Omental fat pad (tissue), 4 donors: ENCODE measurements around the gene PPP1R18. TPM values are rescaled to one million over a fixed set of nuclear protein-coding genes. Genes with fewer than 3 reads are reported as not detected.

ENCODE experiments used
- ATAC-seq: fragments of 150-250 bp; one replicate; pipeline ENCODE4 v1.9.1; 2016; ENCODE audit warnings: mild to moderate bottlenecking, moderate library complexity; ENCODE audit not compliant: low FRiP score
- DNase-seq: peaks from one replicate; pipeline ENCODE4 v3.0.0-alpha.2; 2019; ENCODE audit warnings: low spot score
- total RNA-seq, 4 donors: library from RNA; depleted of rRNA; stranded (reverse); fragments of >200 nt; gene quantifications; one replicate each; pipeline ENCODE4 v1.1.0, GENCODE V29; 2016
- TF ChIP-seq, protein P1 (sequence below), 3 donors: fragments of 450-650 bp; IDR thresholded peaks; one replicate each; pipeline ENCODE4 v1.5.1; 2016 to 2017; ENCODE audit warnings: antibody characterized with exemption in 3 of 3, mild to moderate bottlenecking in 3 of 3, moderate library complexity in 2 of 3

PPP1R18 gene
- total RNA-seq, 4 donors from 2014 or later, result 25.5 to 55.7 (median 43.4) TPM

DNA sequence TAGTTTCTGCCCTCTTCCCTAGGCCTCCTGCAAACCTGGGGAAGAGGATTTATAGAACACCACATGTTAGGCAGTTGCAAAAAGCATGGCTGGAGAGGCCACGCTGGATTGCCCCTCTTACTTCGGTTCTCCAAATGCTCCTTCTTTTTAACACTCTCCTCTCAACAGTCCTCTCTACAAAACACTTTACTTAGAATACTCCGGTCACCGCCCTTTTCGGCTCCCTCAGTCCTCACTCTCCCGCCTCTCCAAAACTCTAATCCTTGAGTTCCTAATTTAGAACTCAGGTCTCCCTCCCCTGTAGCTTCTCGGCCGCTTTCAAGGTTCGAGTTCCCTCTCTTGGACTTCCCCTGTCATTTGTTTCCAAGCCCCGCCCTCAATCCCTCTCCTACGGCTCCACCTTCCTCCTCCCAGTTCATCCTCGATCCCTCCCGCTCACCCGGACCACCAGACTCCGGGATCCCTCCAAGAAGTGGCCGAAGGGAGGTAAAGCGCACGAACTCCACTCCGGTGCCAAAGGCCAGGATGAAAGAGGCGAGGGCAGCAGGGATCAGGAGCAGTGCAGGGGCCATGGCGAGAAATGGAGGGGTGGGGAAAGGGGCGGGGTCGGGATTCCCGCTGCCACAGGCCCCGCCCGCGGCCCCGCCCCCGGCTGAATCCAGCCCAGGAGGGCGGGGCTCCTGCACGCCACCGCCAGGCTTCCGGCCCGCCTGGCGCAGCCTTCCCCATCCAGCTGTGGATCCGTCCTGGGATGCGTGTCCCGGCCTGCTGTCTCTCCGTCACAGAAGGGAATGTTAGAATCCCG lies 4.2 kb upstream of the PPP1R18 start, which contains the start of gene NRM:
Gene NRM, minus strand, starts transcription at position 582 of the 805 bp plus-strand sequence. Its CDS starts 10 bp downstream, at position 572.
- TF ChIP-seq, protein P1, sequence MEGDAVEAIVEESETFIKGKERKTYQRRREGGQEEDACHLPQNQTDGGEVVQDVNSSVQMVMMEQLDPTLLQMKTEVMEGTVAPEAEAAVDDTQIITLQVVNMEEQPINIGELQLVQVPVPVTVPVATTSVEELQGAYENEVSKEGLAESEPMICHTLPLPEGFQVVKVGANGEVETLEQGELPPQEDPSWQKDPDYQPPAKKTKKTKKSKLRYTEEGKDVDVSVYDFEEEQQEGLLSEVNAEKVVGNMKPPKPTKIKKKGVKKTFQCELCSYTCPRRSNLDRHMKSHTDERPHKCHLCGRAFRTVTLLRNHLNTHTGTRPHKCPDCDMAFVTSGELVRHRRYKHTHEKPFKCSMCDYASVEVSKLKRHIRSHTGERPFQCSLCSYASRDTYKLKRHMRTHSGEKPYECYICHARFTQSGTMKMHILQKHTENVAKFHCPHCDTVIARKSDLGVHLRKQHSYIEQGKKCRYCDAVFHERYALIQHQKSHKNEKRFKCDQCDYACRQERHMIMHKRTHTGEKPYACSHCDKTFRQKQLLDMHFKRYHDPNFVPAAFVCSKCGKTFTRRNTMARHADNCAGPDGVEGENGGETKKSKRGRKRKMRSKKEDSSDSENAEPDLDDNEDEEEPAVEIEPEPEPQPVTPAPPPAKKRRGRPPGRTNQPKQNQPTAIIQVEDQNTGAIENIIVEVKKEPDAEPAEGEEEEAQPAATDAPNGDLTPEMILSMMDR (IDR thresholded peaks at IDR 0.05), result no peak
- DNase-seq (peak; percentile 71), ATAC-seq (peak; percentile 77)

DNA sequence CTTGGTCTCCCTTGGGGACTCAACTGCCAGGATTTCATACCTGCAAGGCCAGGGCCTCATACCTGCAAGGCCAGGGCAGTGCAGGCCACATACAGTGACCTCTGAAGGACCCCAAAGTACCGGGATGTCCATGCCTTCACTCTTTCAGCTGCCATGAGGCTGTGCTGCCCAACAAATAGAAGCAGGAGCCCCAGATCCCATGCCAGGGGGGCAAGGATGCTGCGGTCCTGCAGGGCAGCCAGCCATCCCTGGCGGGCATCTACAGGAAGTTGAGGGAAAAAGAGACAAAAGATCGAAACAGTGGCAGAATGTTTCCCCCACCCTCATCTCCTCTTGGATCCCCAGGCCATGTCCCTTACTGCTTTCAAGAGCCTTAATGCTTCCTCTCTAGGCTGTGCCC lies 3.5 kb upstream of the PPP1R18 start:
- DNase-seq, result no peak
- ATAC-seq, result no peak
- TF ChIP-seq, protein P1 (IDR thresholded peaks at IDR 0.05), result no peak

DNA sequence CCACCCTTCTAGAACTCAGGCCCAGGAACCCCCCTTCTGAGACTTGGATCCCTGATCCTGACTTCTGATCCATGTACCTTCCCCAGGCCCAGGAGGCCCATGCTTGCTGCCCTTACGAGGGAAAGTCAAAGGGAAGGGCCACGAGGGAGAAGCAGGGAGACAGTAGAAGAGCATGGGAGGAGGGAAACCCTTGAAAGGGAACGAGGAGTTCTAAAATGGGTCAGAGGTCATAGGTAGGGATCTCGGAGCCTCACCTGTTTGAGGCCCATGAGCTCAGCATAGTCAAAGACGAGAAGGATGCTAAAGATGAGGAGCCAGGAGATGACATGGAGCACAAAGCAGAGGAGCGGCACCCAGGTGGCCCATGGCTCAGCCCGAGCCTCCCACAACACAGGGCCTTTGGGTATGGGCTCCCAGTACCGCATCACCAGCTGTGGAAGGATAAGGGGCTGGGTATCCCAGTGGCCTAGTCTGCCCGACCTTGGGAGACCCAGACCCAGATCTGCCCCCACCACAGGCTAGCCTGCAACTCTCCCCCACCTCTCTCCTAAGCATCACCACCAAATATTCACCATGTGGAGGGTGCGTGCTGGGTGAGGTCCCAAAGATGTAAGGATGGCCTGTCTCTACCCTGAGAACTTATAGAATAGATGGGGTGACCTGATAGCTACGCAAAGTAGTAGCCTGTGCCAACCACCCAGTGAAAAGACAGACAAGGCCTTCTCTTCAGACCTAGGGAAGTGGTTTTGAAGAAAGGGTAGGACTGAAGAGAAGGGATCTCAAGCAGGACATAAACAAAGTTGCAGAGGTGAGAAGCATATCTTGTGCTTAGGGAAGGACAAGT lies 2.8 kb upstream of the PPP1R18 start:
- TF ChIP-seq, protein P1 (IDR thresholded peaks at IDR 0.05), result no peak
- DNase-seq (no peak), ATAC-seq (no peak)

DNA sequence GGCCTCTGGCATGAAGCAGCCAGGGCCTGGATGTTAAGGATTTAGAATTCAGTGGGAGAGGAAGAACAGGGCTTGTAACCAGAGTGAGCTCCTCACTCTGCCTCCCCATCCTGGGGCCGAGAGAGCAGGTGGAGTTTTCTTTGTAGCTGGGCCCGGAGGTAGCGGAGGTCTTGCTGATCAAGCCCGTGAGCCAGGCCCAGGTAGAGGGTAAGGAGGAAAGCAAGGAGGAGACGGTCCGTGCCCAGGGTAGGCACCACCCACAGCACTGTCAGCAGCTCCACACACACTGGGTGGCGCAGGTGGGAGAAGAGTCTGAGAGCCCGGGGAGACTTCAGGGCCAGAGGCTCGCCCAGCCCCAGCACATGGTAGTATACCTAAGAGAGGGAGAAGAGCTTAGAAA lies 2.1 kb upstream of the PPP1R18 start:
- DNase-seq, result no peak
- TF ChIP-seq, protein P1 (IDR thresholded peaks at IDR 0.05), result no peak
- no peak for ATAC-seq

DNA sequence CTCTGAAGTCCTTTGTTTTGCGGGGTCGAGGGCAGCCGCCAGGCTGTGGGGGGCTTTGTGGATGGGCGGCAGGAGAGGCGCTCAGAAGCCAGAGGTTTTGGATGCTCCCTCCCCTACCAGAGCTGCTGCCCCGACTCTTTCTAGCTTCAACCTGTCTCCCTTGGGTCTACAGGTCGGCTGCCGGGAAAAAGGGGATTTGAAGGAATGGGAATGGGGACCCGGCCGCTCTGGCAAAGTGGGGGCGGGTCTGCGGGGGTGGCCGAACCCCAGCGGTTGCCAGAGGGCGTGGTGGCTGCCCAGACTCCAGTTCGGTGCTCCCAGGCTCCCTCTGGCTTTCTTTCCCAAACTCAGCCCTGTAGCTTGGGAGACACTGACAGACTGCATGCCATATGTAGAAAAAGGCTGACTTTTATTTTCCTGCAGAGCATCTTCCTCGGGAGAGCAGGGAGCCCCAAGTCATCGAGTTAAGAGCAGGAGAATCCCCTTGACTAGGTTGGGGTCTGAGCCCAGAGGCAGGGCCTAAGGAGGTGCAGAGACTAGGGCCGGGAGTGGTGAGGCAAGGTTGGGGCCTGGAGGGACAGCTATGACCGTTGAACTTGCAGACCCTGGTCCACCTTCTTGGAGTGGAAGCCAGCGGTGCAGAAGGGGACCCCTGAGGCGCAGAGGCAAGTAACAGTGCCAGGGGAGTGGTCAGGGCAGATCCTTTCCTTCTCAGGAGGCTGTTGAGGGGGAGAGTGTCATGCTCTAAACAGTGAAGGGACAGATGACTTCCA lies 1.4 kb upstream of the PPP1R18 start:
- TF ChIP-seq, protein P1 (IDR thresholded peaks at IDR 0.05), result no peak
- ATAC-seq, result no peak
- DNase-seq, result no peak

DNA sequence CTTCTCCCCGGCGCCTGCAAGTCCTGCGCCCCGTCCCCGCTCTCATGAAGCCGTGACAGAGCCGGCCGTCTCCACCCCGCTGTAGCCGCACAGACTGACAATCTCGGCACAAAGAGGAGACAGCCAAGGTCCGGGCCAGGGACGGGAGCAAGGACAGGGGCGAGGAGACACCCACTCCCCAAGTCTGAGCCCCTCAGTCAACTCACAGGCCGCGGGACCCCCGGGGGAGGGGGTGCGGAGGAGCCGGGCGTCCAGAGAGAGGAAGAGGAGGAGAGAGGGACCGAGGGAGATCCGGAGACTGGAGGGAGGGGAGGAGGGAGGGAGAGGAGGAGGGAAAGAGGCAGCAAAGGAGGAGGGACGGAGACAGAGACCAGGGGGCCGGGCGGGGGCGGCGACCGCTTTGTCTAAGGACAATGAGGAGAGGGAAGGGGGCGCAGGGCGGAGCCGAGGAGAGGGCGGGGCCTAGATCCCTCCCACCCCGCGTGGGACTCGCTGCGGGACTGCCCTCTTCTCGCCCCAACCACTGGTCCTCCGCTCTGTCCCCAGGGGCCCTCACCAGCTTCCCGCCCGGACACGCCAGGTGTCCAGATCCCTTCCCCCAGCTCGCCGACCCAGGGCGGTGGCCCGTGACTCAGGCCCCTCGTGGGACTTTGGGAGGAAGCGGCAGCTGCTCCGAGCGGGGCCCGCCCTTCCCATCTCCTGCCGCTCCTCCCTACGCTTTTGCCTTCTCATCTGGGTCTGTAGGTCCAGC lies 638 bp upstream of the PPP1R18 start:
- DNase-seq (peak; percentile 70), ATAC-seq (peak; percentile 64)
- TF ChIP-seq, protein P1 (IDR thresholded peaks at IDR 0.05), result no peak
